B cell (primary cell): ENCODE measurements around the gene SCART1. TPM values are rescaled to one million over a fixed set of nuclear protein-coding genes. Genes with fewer than 3 reads are reported as not detected.

Source experiments
- ATAC-seq: fragments of 200-7000 bp; cut with Tn5 transposase; one replicate; pipeline ENCODE4 v1.10.0; 2021; ENCODE audit warnings: low read depth, mild to moderate bottlenecking, moderate number of reproducible peaks, moderate library complexity
- CTCF ChIA-PET: fragments of 350-600 bp; sonication (Branson Sonifier 250); formaldehyde crosslinking; loops from one replicate; lab custom pipeline; 2021; ENCODE audit warnings: antibody characterized with exemption, inconsistent platforms; lab: Charles Lee
- POLR2A ChIA-PET: fragments of 350-600 bp; sonication (Branson Sonifier 250); formaldehyde crosslinking; loops from one replicate; lab custom pipeline; 2021; ENCODE audit warnings: antibody characterized with exemption; lab: Charles Lee
- DNase-seq: peaks from one replicate; pipeline ENCODE4 v3.0.0; 2013
- H2AFZ ChIP-seq: 2 replicates; pipeline ENCODE4 v1.6.1; 2012; ENCODE audit warnings: mild to moderate bottlenecking, low read depth, low read length; ENCODE audit not compliant: insufficient read depth, poor library complexity, severe bottlenecking
- H3K27ac ChIP-seq, 2 donors: 1 replicate in 1 of 2; 2 replicates in 1 of 2; pipeline ENCODE4 v1.5.1; 2012 to 2013; ENCODE audit warnings: low read length in 2 of 2, mild to moderate bottlenecking in 2 of 2, moderate library complexity in 1 of 2
- H3K27me3 ChIP-seq, 4 experiments: fragments of 200-600 bp in 1 of 4; sonication (generic) in 1 of 4; replicated peaks in 1 of 4; 1 replicate in 2 of 4; 2 replicates in 2 of 4; pipeline versions ENCODE4 v1.6.1 to v1.7.0; 2013 to 2016; ENCODE audit warnings: low read length in 3 of 4, mild to moderate bottlenecking in 2 of 4, mixed read lengths in 1 of 4, moderate library complexity in 1 of 4; ENCODE audit not compliant: insufficient read depth in 4 of 4, control insufficient read depth in 3 of 4; ENCODE audit errors: control extremely low read depth in 1 of 4
- H3K36me3 ChIP-seq, 2 experiments: replicated peaks in 1 of 2; 1 replicate in 1 of 2; 2 replicates in 1 of 2; pipeline versions ENCODE4 v1.6.1 to v1.7.1; 2013; ENCODE audit warnings: low read length in 1 of 2; ENCODE audit not compliant: insufficient read depth in 2 of 2, control insufficient read depth in 1 of 2; ENCODE audit errors: control extremely low read depth in 1 of 2, extremely low read depth in 1 of 2
- H3K4me1 ChIP-seq, 2 donors: fragments of 200-600 bp in 1 of 2; sonication (generic) in 1 of 2; 1 replicate in 1 of 2; 2 replicates in 1 of 2; pipeline versions ENCODE4 v1.5.1 to v1.6.1; 2013 to 2017; ENCODE audit warnings: low read length in 2 of 2; ENCODE audit not compliant: control insufficient read depth in 2 of 2, insufficient read depth in 2 of 2
- H3K4me2 ChIP-seq: replicated peaks from 2 replicates; pipeline ENCODE3; 2012; ENCODE audit warnings: mild to moderate bottlenecking, low read depth, low read length; ENCODE audit not compliant: poor library complexity, severe bottlenecking
- H3K4me3 ChIP-seq, 5 experiments: fragments of 200-600 bp in 1 of 5; sonication (generic) in 1 of 5; 1 replicate in 3 of 5; 2 replicates in 2 of 5; pipeline versions ENCODE4 v1.5.1 to v1.7.0; 2011 to 2016; ENCODE audit warnings: low read length in 4 of 5, mild to moderate bottlenecking in 4 of 5, low read depth in 2 of 5, control low read depth in 1 of 5, moderate library complexity in 1 of 5; ENCODE audit not compliant: insufficient read depth in 1 of 5; ENCODE audit errors: control extremely low read depth in 1 of 5, extremely low read depth in 1 of 5
- H3K79me2 ChIP-seq: fragments of 200-600 bp; sonication (generic); one replicate; pipeline ENCODE4 v1.6.0; 2016; ENCODE audit warnings: low read length; ENCODE audit not compliant: control insufficient read depth, insufficient read depth
- H3K9ac ChIP-seq: fragments of 200-600 bp; sonication (generic); 2 replicates; pipeline ENCODE4 v1.6.1; 2017; ENCODE audit warnings: mild to moderate bottlenecking, low read length, moderate library complexity
- H3K9me3 ChIP-seq, 3 donors: one replicate each; pipeline versions ENCODE4 v1.6.1 to v1.7.1; 2013; ENCODE audit warnings: low read length in 2 of 3; ENCODE audit not compliant: control insufficient read depth in 2 of 3, insufficient read depth in 1 of 3; ENCODE audit errors: control extremely low read depth in 1 of 3
- H4K20me1 ChIP-seq: 2 replicates; pipeline ENCODE4 v1.6.0; 2012; ENCODE audit warnings: mild to moderate bottlenecking, low read length; ENCODE audit not compliant: insufficient read depth, control insufficient read depth, poor library complexity, severe bottlenecking
- H3K27ac Mint-ChIP-seq: one replicate; pipeline ENCODE4 v1.8.0; 2021; ENCODE audit warnings: mixed read lengths
- H3K27me3 Mint-ChIP-seq: one replicate; pipeline ENCODE4 v1.8.0; 2021; ENCODE audit warnings: mixed read lengths
- H3K4me1 Mint-ChIP-seq: one replicate; pipeline ENCODE4 v1.8.0; 2021; ENCODE audit warnings: mixed read lengths
- H3K4me3 Mint-ChIP-seq: one replicate; pipeline ENCODE4 v1.8.0; 2021; ENCODE audit warnings: mixed read lengths
- H3K9me3 Mint-ChIP-seq: one replicate; pipeline ENCODE4 v1.8.0; 2022; ENCODE audit warnings: mixed read lengths; ENCODE audit not compliant: insufficient read depth
- CTCF ChIP-seq: fragments of 200-600 bp; IDR thresholded peaks from one replicate; pipeline ENCODE4 v1.8.0; 2022; ENCODE audit warnings: antibody characterized with exemption, mild to moderate bottlenecking
- EZH2 ChIP-seq: IDR thresholded peaks from 2 replicates; pipeline ENCODE4 v1.6.1; 2012; ENCODE audit warnings: borderline replicate concordance, low read depth, mild to moderate bottlenecking, moderate library complexity, low read length; ENCODE audit not compliant: insufficient read depth, poor library complexity, severe bottlenecking
- intact Hi-C: fragments of 100-400 bp; cut with micrococcal nuclease; formaldehyde crosslinking; loops from one replicate; pipeline ENCODE4 v1.10.0; 2022
- polyA plus RNA-seq: library from polyadenylated mRNA; depleted of rRNA; stranded (reverse); fragments of >200 nt; gene quantifications from 2 replicates; pipeline ENCODE4 v1.2.3, GENCODE V29; 2012
- total RNA-seq, 2 donors: library from RNA; stranded (reverse); fragments of 120-200 nt in 1 of 2; gene quantifications; 1 replicate in 1 of 2; 2 replicates in 1 of 2; pipeline versions ENCODE4 v1.2.3 to v1.2.4, GENCODE V29; 2013 to 2022

The SCART1 gene
- total and polyA plus RNA-seq, 2 donors (not counting 1 experiment from before 2014, with no cell fraction given), result 4.1 to 4.7 TPM

- Histone ChIP-seq H3K4me1 (no peaks in the 10 kb centered on the region), H3K79me2 (no peaks in the 10 kb centered on the region), H3K9me3 (peaks cover 6 to 42% (median 28%) of the 10 kb centered on the region in 3 donors), H3K4me2 (no peak overlapping the region), H3K27ac (no peak overlapping the region), H3K9ac (no peak overlapping the region), H3K27me3 (peaks cover 0 to 3% (median 0%) of the 10 kb centered on the region in 4 experiments), H3K4me3 (no peak overlapping the region), H4K20me1 (no peaks in the 10 kb centered on the region), H2AFZ (no peak overlapping the region), H3K36me3 (no peaks in the 10 kb centered on the region)
- intact Hi-C loops, result no loop called here
- Mint-ChIP-seq H3K27me3 (peaks cover 12% of the 10 kb centered on the region), H3K27ac (no peak overlapping the region), H3K9me3 (peaks cover 28% of the 10 kb centered on the region), H3K4me3 (no peak overlapping the region), H3K4me1 (no peaks in the 10 kb centered on the region)
- ATAC-seq (no peak), DNase-seq (no peak)
- CTCF ChIA-PET, result no interaction called here
- POLR2A ChIA-PET, result interaction anchor here (0.6 kb wide), 1 partner anchor 23 kb away, joined by 4 read pairs; no protein-coding TSS in a partner anchor
- TF ChIP-seq CTCF, result no peak
Observed at GRCh38 chr10:133487085-133487484, 33.3 kb downstream of the SCART1 start.

GRCh38 chr10:133488354-133488753, 34.6 kb downstream of the SCART1 start:
- Mint-ChIP-seq H3K27ac (no peak overlapping the region), H3K9me3 (peaks cover 22% of the 10 kb centered on the region), H3K4me3 (no peak overlapping the region), H3K27me3 (peaks cover 12% of the 10 kb centered on the region), H3K4me1 (no peaks in the 10 kb centered on the region)
- H3K36me3 ChIP-seq, result no peaks in the 10 kb centered on the region
- no peak overlapping the region for H3K9ac ChIP-seq
- CTCF ChIA-PET, result no interaction called here
- H4K20me1 ChIP-seq, result no peaks in the 10 kb centered on the region
- intact Hi-C loops, result no loop called here
- DNase-seq (no peak), ATAC-seq (no peak)
- H3K27ac ChIP-seq, result no peak overlapping the region
- no peaks in the 10 kb centered on the region for H3K4me1 ChIP-seq
- H3K4me3 ChIP-seq, result no peak overlapping the region
- no peak overlapping the region for H2AFZ ChIP-seq
- H3K27me3 ChIP-seq, result peaks cover 0 to 3% (median 0%) of the 10 kb centered on the region in 4 experiments
- H3K9me3 ChIP-seq, result peaks cover 6 to 39% (median 28%) of the 10 kb centered on the region in 3 donors
- POLR2A ChIA-PET, result no interaction called here
- H3K4me2 ChIP-seq, result no peak overlapping the region
- no peak for TF ChIP-seq CTCF
- no peak for TF ChIP-seq EZH2
- H3K79me2 ChIP-seq, result no peaks in the 10 kb centered on the region
